Activated T-cell treated with anti-CD3 and anti-CD28 coated beads, Interleukin-2, amount 50 U/mL, for 4 hours (primary cell): ENCODE results near the gene FMNL3. TPM values are rescaled to one million over a fixed set of nuclear protein-coding genes. Genes with fewer than 3 reads are reported as not detected.

Source experiments
- ATAC-seq, 2 donors: fragments of 200-7000 bp; cut with Tn5 transposase; one replicate each; pipeline ENCODE4 v1.10.0; 2021
- DNase-seq: peaks from one replicate; pipeline ENCODE4 v3.0.0-alpha.2; 2020
- H3K27me3 Mint-ChIP-seq: one replicate; pipeline ENCODE4 v1.8.0; 2021; ENCODE audit warnings: low read depth, mixed read lengths
- H3K36me3 Mint-ChIP-seq: one replicate; pipeline ENCODE4 v1.8.0; 2022; ENCODE audit warnings: mixed read lengths; ENCODE audit not compliant: insufficient read depth
- H3K4me1 Mint-ChIP-seq: one replicate; pipeline ENCODE4 v1.8.0; 2021; ENCODE audit warnings: low read depth, mixed read lengths
- H3K4me3 Mint-ChIP-seq: one replicate; pipeline ENCODE4 v1.8.0; 2021; ENCODE audit warnings: mild to moderate bottlenecking, moderate library complexity, mixed read lengths
- H3K9me3 Mint-ChIP-seq: one replicate; pipeline ENCODE4 v1.8.0; 2021; ENCODE audit warnings: mixed read lengths
- total RNA-seq, 3 donors: library from RNA; stranded (reverse); gene quantifications; one replicate each; pipeline ENCODE4 v1.2.1, GENCODE V29; 2021

FMNL3 gene
- total RNA-seq, 3 donors from 2014 or later, result 22.1 to 24.0 (median 23.6) TPM

DNA sequence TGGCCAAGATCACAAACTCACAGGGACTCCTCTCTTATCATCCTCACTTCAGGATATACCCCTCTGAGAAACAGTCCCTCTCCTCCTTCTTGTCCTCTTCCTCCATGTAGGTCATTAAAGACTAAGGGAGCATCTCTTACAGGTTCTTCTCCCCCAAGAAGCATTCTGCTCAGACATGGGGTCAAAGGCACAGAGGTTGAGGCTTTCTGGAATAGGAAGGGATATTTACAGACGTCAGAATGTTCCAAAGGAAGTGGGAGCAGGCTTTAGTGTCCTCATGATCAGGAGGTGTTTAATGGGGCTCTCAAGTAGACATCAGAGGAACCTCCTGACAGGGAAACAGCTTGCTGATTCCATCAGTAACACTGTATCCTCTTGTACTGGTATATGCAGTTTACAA is 47.5 kb downstream of the FMNL3 start:
- H3K36me3 Mint-ChIP-seq, result peaks cover 36% of the 10 kb centered on the region

DNA sequence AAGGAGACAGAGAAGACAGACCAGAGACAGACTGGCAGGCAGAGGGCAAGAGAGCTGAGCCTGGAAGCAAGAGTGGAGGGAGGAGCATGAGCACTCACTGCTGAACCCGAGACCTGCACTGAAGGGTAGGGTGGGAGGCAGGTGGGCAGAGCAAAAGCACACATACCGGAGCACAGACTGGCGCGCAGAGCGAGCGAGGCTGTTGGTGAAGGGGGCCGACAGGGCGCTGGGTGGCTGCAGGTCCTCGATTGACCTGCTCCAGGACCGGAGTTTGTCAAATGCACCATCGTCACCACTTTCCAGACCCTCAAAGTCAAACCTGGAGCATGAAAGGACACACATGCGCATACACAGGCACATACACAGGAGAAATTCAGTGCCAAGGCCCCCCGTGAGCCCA is 48.9 kb downstream of the FMNL3 start:
- H3K4me3 Mint-ChIP-seq, result no peak overlapping the region
- no peaks in the 10 kb centered on the region for H3K9me3 Mint-ChIP-seq
- ATAC-seq, result no peak
- peaks cover 55% of the 10 kb centered on the region for H3K4me1 Mint-ChIP-seq
- DNase-seq, result no peak
- peaks cover 43% of the 10 kb centered on the region for H3K36me3 Mint-ChIP-seq
- no peaks in the 10 kb centered on the region for H3K27me3 Mint-ChIP-seq

More for the DNA sequence above, 47.5 kb downstream of the FMNL3 start:
- H3K9me3 Mint-ChIP-seq, result no peaks in the 10 kb centered on the region
- H3K27me3 Mint-ChIP-seq, result no peaks in the 10 kb centered on the region
- H3K4me3 Mint-ChIP-seq, result no peak overlapping the region
- ATAC-seq (no peak), DNase-seq (no peak)
- H3K4me1 Mint-ChIP-seq, result peaks cover 68% of the 10 kb centered on the region

- Mint-ChIP-seq H3K27me3 (no peaks in the 10 kb centered on the region), H3K9me3 (no peaks in the 10 kb centered on the region), H3K4me1 (peaks cover 29% of the 10 kb centered on the region), H3K4me3 (no peak overlapping the region), H3K36me3 (peaks cover 36% of the 10 kb centered on the region)
- no peak for ATAC-seq
- no peak for DNase-seq
These were observed 51.5 kb downstream of the FMNL3 start for GRCh38 chr12:49655595-49656236.

- Mint-ChIP-seq H3K9me3 (no peaks in the 10 kb centered on the region), H3K4me3 (no peak overlapping the region), H3K27me3 (no peaks in the 10 kb centered on the region), H3K36me3 (peaks cover 39% of the 10 kb centered on the region), H3K4me1 (peaks cover 22% of the 10 kb centered on the region)
- DNase-seq, result no peak
- no peak for ATAC-seq
These were observed 52.5 kb downstream of the FMNL3 start for GRCh38 chr12:49654715-49655114.

DNA sequence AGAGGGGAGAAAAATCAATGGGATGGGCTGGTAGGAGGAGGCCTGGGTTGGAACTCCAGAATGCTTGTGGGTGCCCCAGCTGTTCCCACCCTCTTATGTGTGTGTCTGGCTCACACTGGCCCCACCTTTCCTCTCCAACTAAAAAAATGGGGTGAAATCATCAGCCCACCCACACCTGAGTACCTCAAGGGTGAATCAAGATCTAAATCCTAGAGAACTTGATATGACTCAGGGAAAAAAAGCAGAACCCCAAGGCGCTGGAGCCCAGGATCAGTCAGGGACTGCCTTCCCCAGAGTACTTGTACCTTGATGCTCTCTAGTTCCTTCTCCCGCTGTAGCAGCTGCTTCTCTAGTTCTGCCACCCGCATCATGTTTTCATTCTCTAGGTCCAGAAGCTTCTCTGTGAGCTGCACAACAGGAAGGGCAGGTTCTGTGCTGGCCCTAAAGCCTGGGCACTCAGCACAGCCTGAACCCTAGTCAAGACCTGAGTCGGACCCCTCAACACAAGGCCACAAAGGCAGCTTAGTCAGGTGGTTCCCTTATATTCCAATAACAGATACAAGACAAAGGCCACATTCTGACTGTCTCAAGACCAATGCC is 54.2 kb downstream of the FMNL3 start:
- no peaks in the 10 kb centered on the region for H3K9me3 Mint-ChIP-seq
- ATAC-seq, result no peak
- peaks cover 48% of the 10 kb centered on the region for H3K36me3 Mint-ChIP-seq
- no peak for DNase-seq
- H3K4me1 Mint-ChIP-seq, result peaks cover 31% of the 10 kb centered on the region
- no peaks in the 10 kb centered on the region for H3K27me3 Mint-ChIP-seq
- no peak overlapping the region for H3K4me3 Mint-ChIP-seq

- DNase-seq, result no peak
- Mint-ChIP-seq H3K27me3 (no peaks in the 10 kb centered on the region), H3K36me3 (peaks cover 42% of the 10 kb centered on the region), H3K4me3 (no peak overlapping the region), H3K9me3 (no peaks in the 10 kb centered on the region), H3K4me1 (peaks cover 24% of the 10 kb centered on the region)
- ATAC-seq, result no peak
These were observed 55.4 kb downstream of the FMNL3 start for GRCh38 chr12:49651855-49652254.

DNA sequence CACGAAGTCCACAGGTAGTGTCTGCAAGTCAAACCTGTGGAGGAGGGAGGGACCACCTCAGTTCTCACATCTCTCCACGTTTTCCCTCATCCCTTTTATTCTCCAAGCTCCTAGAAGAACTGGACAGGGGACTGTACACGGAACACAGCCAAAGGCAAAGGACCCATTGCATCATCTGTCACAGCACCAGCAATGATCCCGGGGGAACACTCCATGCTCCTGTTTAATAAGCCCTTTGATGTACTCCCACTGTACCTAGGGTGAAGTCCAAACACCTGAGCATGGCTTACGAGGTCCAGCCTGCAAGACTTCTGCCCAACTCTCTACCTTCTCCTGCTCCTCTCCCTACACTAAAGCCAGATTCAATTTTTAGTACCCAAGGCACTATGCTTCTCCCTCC is 57.3 kb downstream of the FMNL3 start:
- no peak for ATAC-seq
- Mint-ChIP-seq H3K4me1 (peaks cover 16% of the 10 kb centered on the region), H3K36me3 (peaks cover 35% of the 10 kb centered on the region), H3K27me3 (no peaks in the 10 kb centered on the region), H3K9me3 (no peaks in the 10 kb centered on the region), H3K4me3 (no peak overlapping the region)
- DNase-seq, result no peak

- no peaks in the 10 kb centered on the region for H3K9me3 Mint-ChIP-seq
- no peak for ATAC-seq
- no peaks in the 10 kb centered on the region for H3K27me3 Mint-ChIP-seq
- H3K36me3 Mint-ChIP-seq, result peaks cover 37% of the 10 kb centered on the region
- no peak for DNase-seq
- H3K4me1 Mint-ChIP-seq, result peaks cover 20% of the 10 kb centered on the region
- H3K4me3 Mint-ChIP-seq, result no peak overlapping the region
These were observed 57.8 kb downstream of the FMNL3 start for GRCh38 chr12:49649445-49649844.

- ATAC-seq, result no peak
- Mint-ChIP-seq H3K4me1 (peaks cover 23% of the 10 kb centered on the region), H3K36me3 (peaks cover 33% of the 10 kb centered on the region), H3K4me3 (no peak overlapping the region), H3K27me3 (no peaks in the 10 kb centered on the region), H3K9me3 (no peaks in the 10 kb centered on the region)
- no peak for DNase-seq
These were observed 58.5 kb downstream of the FMNL3 start for GRCh38 chr12:49648712-49649003.

- Mint-ChIP-seq H3K9me3 (no peaks in the 10 kb centered on the region), H3K27me3 (no peaks in the 10 kb centered on the region), H3K4me1 (peaks cover 23% of the 10 kb centered on the region), H3K4me3 (no peak overlapping the region), H3K36me3 (peaks cover 28% of the 10 kb centered on the region)
- ATAC-seq (no peak), DNase-seq (no peak)
These were observed 59.1 kb downstream of the FMNL3 start for GRCh38 chr12:49647827-49648711.

GRCh38 chr12:49646871-49647654 is 60.1 kb downstream of the FMNL3 start:
- DNase-seq, result no peak
- Mint-ChIP-seq H3K36me3 (peaks cover 26% of the 10 kb centered on the region), H3K27me3 (no peaks in the 10 kb centered on the region), H3K9me3 (no peaks in the 10 kb centered on the region), H3K4me1 (peaks cover 23% of the 10 kb centered on the region), H3K4me3 (no peak overlapping the region)
- no peak for ATAC-seq

- peaks cover 23% of the 10 kb centered on the region for H3K4me1 Mint-ChIP-seq
- H3K4me3 Mint-ChIP-seq, result no peak overlapping the region
- H3K27me3 Mint-ChIP-seq, result no peaks in the 10 kb centered on the region
- no peak for ATAC-seq
- H3K36me3 Mint-ChIP-seq, result peaks cover 26% of the 10 kb centered on the region
- H3K9me3 Mint-ChIP-seq, result no peaks in the 10 kb centered on the region
- no peak for DNase-seq
These were observed 60.8 kb downstream of the FMNL3 start for GRCh38 chr12:49646331-49646830.

DNA sequence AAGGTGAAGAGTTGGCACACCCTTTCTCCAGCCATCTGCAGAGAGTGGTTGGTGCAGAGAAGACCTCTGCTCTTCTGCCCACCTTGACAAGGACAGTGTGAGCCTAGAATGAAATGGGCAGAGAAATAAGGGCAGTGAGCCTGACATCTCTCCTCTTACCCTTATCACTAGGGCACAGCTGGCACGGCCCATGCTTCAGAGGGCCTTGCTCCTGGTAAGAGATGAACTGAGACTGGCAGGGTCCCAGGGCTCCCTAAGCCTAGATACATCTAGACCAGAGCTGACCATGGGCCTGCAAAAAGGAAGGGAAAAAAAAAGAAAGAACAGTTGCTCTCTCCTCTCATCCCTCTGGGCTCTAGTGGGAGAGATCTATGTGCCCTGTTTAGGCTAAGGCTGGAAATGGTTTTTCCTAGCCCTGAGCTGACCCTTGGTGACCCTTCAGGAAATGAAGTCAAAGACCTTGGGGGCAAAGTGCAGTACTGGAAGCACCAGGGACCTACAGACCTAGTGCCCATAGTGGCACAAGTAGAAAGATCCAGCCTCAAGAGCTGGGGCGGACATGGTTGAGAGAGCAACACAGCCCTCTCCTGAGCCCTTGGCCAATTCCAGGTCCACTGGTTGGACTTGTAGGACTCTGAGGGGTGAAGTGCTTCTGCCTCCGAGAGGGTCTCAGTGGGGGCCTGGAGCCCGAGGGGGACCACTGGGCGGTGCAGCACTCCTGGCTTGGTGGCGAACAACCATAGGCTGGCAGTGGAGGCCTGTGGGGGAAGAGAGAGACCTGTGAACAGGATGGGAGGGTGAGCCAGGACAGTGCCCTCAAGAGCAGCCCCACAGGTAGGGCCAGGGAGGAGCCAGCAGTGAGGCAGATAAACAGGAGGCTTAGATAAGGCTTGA is 61.8 kb downstream of the FMNL3 start:
- ATAC-seq (no peak), DNase-seq (no peak)
- Mint-ChIP-seq H3K4me3 (no peak overlapping the region), H3K27me3 (no peaks in the 10 kb centered on the region), H3K9me3 (no peaks in the 10 kb centered on the region), H3K4me1 (peaks cover 23% of the 10 kb centered on the region), H3K36me3 (peaks cover 26% of the 10 kb centered on the region)
